Prostate gland (tissue), 2 donors: ENCODE data around the gene ANKRD16. TPM values are rescaled to one million over a fixed set of nuclear protein-coding genes. Genes with fewer than 3 reads are reported as not detected.
"Not testable (repeated sequence)": the region's sequence is repeated elsewhere in the genome, so short reads cannot be mapped to it uniquely, and the experiment has no call there.

ENCODE experiments used
- DNase-seq: peaks from one replicate; pipeline ENCODE4 v3.0.0-alpha.2; 2019; ENCODE audit warnings: low spot score
- H3K27ac ChIP-seq, 2 donors: fragments of 200-600 bp; sonication (generic); 2 replicates each; pipeline ENCODE4 v1.5.1; 2017 to 2019
- H3K27me3 ChIP-seq: fragments of 200-600 bp; sonication (generic); replicated peaks from 2 replicates; pipeline ENCODE4 v1.5.1; 2019; ENCODE audit not compliant: insufficient read depth
- H3K36me3 ChIP-seq, 2 donors: fragments of 200-600 bp; sonication (generic); 1 replicate in 1 of 2; 2 replicates in 1 of 2; pipeline versions ENCODE4 v1.5.1 to v1.8.1; 2017 to 2019
- H3K4me1 ChIP-seq: fragments of 200-600 bp; sonication (generic); replicated peaks from 2 replicates; pipeline ENCODE4 v1.5.1; 2019
- H3K4me3 ChIP-seq, 2 donors: fragments of 200-600 bp; sonication (generic); 2 replicates each; pipeline ENCODE4 v1.5.1; 2017 to 2019
- H3K9me3 ChIP-seq: fragments of 200-600 bp; sonication (generic); 2 replicates; pipeline ENCODE4 v1.5.1; 2017
- POLR2A ChIP-seq: fragments of 450-650 bp; IDR thresholded peaks from one replicate; pipeline ENCODE4 v1.6.1; 2016; ENCODE audit warnings: antibody characterized with exemption, mild to moderate bottlenecking
- POLR2AphosphoS5 ChIP-seq: sonication (generic); formaldehyde crosslinking; IDR thresholded peaks from one replicate; pipeline ENCODE4 v1.6.1; 2017; ENCODE audit warnings: antibody characterized with exemption
- WGBS: methylation state at CpG from one replicate; pipeline ENCODE4 v1.1.5; 2018; 5-methylcytosine and 5-hydroxymethylcytosine counted together
- intact Hi-C: fragments of 100-400 bp; cut with DNase I; formaldehyde crosslinking; loops from one replicate; pipeline ENCODE4 v1.14.2; 2022
- total RNA-seq, 2 donors: library from RNA; depleted of rRNA; stranded (reverse); fragments of >200 nt; gene quantifications; one replicate each; pipeline ENCODE4 v1.1.0, GENCODE V29; 2016
- TF ChIP-seq, protein P1 (sequence below), 4 experiments: fragments of 200-600 bp in 2 of 4; fragments of 450-650 bp in 2 of 4; sonication (generic) in 2 of 4; IDR thresholded peaks; 1 replicate in 3 of 4; 2 replicates in 1 of 4; pipeline ENCODE4 v1.5.1; 2016 to 2019; ENCODE audit warnings: antibody characterized with exemption in 4 of 4, mild to moderate bottlenecking in 2 of 4, moderate library complexity in 2 of 4

Gene ANKRD16
- total RNA-seq, 2 donors from 2014 or later = 14.4 to 20.1 TPM

GRCh38 chr10:5841965-5842364, 47.7 kb downstream of the ANKRD16 start:
- Histone ChIP-seq H3K4me3 (no peak overlapping the region), H3K27ac (no peak overlapping the region), H3K27me3 (no peaks in the 10 kb centered on the region), H3K4me1 (no peaks in the 10 kb centered on the region), H3K36me3 (no peaks in the 10 kb centered on the region), H3K9me3 (no peaks in the 10 kb centered on the region)
- 94% methylated on average over 14 of the region's 14 CpGs for WGBS
- intact Hi-C loops = no loop called here
- DNase-seq = no peak
- TF ChIP-seq POLR2A (no peak), POLR2AphosphoS5 (no peak)
- TF ChIP-seq, protein P1, sequence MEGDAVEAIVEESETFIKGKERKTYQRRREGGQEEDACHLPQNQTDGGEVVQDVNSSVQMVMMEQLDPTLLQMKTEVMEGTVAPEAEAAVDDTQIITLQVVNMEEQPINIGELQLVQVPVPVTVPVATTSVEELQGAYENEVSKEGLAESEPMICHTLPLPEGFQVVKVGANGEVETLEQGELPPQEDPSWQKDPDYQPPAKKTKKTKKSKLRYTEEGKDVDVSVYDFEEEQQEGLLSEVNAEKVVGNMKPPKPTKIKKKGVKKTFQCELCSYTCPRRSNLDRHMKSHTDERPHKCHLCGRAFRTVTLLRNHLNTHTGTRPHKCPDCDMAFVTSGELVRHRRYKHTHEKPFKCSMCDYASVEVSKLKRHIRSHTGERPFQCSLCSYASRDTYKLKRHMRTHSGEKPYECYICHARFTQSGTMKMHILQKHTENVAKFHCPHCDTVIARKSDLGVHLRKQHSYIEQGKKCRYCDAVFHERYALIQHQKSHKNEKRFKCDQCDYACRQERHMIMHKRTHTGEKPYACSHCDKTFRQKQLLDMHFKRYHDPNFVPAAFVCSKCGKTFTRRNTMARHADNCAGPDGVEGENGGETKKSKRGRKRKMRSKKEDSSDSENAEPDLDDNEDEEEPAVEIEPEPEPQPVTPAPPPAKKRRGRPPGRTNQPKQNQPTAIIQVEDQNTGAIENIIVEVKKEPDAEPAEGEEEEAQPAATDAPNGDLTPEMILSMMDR (IDR thresholded peaks at IDR 0.05) = no peak

- H3K4me3 ChIP-seq = no peak overlapping the region
- TF ChIP-seq POLR2A = no peak
- no peak for TF ChIP-seq POLR2AphosphoS5
- no peaks in the 10 kb centered on the region for H3K36me3 ChIP-seq
- H3K27me3 ChIP-seq = no peaks in the 10 kb centered on the region
- no peaks in the 10 kb centered on the region for H3K4me1 ChIP-seq
- 54% methylated on average over 40 of the region's 40 CpGs for WGBS
- no peak overlapping the region for H3K27ac ChIP-seq
- intact Hi-C loops = no loop called here
- H3K9me3 ChIP-seq = no peaks in the 10 kb centered on the region
- DNase-seq = no peak
Measured at GRCh38 chr10:5840314-5841307, 49.1 kb downstream of the ANKRD16 start.

- intact Hi-C loops, H3K27me3 ChIP-seq, H3K4me1 ChIP-seq, H3K4me3 ChIP-seq, H3K36me3 ChIP-seq, H3K9me3 ChIP-seq, H3K27ac ChIP-seq, DNase-seq: not testable (repeated sequence)
- 92% methylated on average over 2 of the region's 2 CpGs for WGBS
Measured at GRCh38 chr10:5836181-5836580, 53.5 kb downstream of the ANKRD16 start.

- H3K4me1 ChIP-seq = peaks cover 2% of the 10 kb centered on the region
- TF ChIP-seq POLR2AphosphoS5 (no peak), POLR2A (no peak)
- TF ChIP-seq, protein P1 (IDR thresholded peaks at IDR 0.05) = no peak
- H3K36me3 ChIP-seq = no peaks in the 10 kb centered on the region
- no peak for DNase-seq
- H3K9me3 ChIP-seq = no peaks in the 10 kb centered on the region
- WGBS = 96% methylated on average over 15 of the region's 15 CpGs
- H3K4me3 ChIP-seq = no peak overlapping the region
- H3K27me3 ChIP-seq = no peaks in the 10 kb centered on the region
- no peak overlapping the region for H3K27ac ChIP-seq
- intact Hi-C loops = no loop called here
Measured at GRCh38 chr10:5835446-5836095, 54.1 kb downstream of the ANKRD16 start.

DNA sequence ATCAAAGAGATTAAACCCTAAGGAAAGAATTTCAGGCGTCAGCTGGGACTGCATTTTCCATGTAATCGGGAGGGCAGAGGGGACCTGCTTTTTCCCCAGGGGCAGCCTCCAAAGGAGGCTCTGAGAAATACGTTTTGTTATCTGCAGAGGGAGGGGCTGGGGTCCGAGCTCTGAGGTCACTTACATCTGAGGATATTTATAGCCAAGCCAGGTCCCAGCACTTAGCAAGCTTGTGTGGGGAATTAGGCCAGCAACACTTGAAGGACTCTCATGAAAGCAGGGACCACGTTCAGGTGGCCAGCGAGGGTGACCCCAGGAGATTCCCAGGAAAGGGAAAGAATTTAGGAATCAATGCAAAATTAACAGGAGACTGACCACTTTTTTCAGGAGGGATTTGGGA, 55.9 kb downstream of the ANKRD16 start:
- intact Hi-C loops = no loop called here
- H3K4me3 ChIP-seq = no peak overlapping the region
- no peaks in the 10 kb centered on the region for H3K36me3 ChIP-seq
- TF ChIP-seq POLR2A (no peak), POLR2AphosphoS5 (no peak)
- TF ChIP-seq, protein P1 (IDR thresholded peaks at IDR 0.05) = no peak
- H3K27ac ChIP-seq = no peak overlapping the region
- peaks cover 2% of the 10 kb centered on the region for H3K4me1 ChIP-seq
- DNase-seq = no peak
- no peaks in the 10 kb centered on the region for H3K27me3 ChIP-seq
- WGBS = 60% methylated on average over 6 of the region's 6 CpGs
- H3K9me3 ChIP-seq = no peaks in the 10 kb centered on the region
